Calu3 (cell line): ENCODE measurements around the gene SERAC1. TPM values are rescaled to one million over a fixed set of nuclear protein-coding genes. Genes with fewer than 3 reads are reported as not detected.
"Not testable (repeated sequence)": the region's sequence is repeated elsewhere in the genome, so short reads cannot be mapped to it uniquely, and the experiment has no call there.

Experiments
- BruUV-seq: library from RNA; stranded (reverse); fragments of 400-500 nt; replicated peaks from 2 replicates; lab custom pipeline; 2021; lab: Mats Ljungman, UMichigan
- CTCF ChIA-PET: fragments of 300-600 bp; sonication (Branson Sonifier 250); formaldehyde crosslinking; loops from one replicate; lab custom pipeline; 2022; ENCODE audit warnings: antibody characterized with exemption; lab: Charles Lee
- DNase-seq: peaks from one replicate; pipeline ENCODE4 v3.0.0; 2022
- H3K27ac Mint-ChIP-seq: one replicate; pipeline ENCODE4 v1.8.0; 2022; ENCODE audit warnings: mixed read lengths; ENCODE audit not compliant: unreplicated experiment
- H3K27me3 Mint-ChIP-seq: one replicate; pipeline ENCODE4 v1.8.0; 2022; ENCODE audit warnings: mixed read lengths; ENCODE audit not compliant: unreplicated experiment
- H3K36me3 Mint-ChIP-seq: one replicate; pipeline ENCODE4 v1.8.0; 2022; ENCODE audit warnings: mild to moderate bottlenecking, moderate library complexity, mixed read lengths; ENCODE audit not compliant: insufficient read depth, unreplicated experiment
- H3K4me1 Mint-ChIP-seq: one replicate; pipeline ENCODE4 v1.8.0; 2022; ENCODE audit warnings: mild to moderate bottlenecking, low read depth, mixed read lengths; ENCODE audit not compliant: unreplicated experiment
- H3K4me3 Mint-ChIP-seq: one replicate; pipeline ENCODE4 v1.8.0; 2022; ENCODE audit warnings: mild to moderate bottlenecking, low read depth, moderate library complexity, mixed read lengths; ENCODE audit not compliant: unreplicated experiment
- H3K9me3 Mint-ChIP-seq: one replicate; pipeline ENCODE4 v1.8.0; 2022; ENCODE audit warnings: low read depth, mixed read lengths; ENCODE audit not compliant: unreplicated experiment
- intact Hi-C: fragments of 100-400 bp; cut with micrococcal nuclease; formaldehyde crosslinking; loops from one replicate; pipeline ENCODE4 v1.10.0; 2022; ENCODE audit not compliant: unreplicated experiment
- total RNA-seq: library from RNA; stranded (reverse); gene quantifications from 2 replicates; pipeline ENCODE4 v1.2.3, GENCODE V29; 2022
- TF ChIP-seq, protein P1 (sequence below): fragments of 200-600 bp; IDR thresholded peaks from one replicate; pipeline ENCODE4 v1.8.0; 2022; ENCODE audit warnings: antibody characterized with exemption; ENCODE audit not compliant: unreplicated experiment

Gene SERAC1
- total RNA-seq, 1 experiment from 2014 or later: 5.5 TPM

DNA sequence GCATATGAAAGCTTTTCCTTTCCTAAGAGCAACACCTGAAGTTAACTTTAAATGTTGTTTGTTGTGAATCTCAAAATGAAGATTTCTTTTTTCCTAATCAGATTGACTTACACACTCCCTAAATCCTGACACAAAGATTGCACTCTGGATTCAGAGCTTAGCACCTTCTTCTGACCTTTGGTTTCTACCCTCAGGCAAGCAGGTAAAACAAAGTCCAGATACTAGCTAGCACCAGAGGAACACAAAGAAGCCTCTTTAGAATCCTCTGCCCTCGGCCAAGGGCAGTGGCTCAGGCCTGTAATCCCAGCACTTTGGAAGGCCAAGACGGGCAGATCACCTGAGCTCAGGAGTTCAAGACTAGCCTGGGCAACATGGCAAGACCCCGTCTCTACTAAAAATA is 14.5 kb downstream of the SERAC1 start:
- Mint-ChIP-seq H3K27me3 (no peaks in the 10 kb centered on the region), H3K36me3 (no peaks in the 10 kb centered on the region), H3K4me3 (no peak overlapping the region), H3K9me3 (no peaks in the 10 kb centered on the region), H3K27ac (no peak overlapping the region), H3K4me1 (no peaks in the 10 kb centered on the region)
- TF ChIP-seq, protein P1, sequence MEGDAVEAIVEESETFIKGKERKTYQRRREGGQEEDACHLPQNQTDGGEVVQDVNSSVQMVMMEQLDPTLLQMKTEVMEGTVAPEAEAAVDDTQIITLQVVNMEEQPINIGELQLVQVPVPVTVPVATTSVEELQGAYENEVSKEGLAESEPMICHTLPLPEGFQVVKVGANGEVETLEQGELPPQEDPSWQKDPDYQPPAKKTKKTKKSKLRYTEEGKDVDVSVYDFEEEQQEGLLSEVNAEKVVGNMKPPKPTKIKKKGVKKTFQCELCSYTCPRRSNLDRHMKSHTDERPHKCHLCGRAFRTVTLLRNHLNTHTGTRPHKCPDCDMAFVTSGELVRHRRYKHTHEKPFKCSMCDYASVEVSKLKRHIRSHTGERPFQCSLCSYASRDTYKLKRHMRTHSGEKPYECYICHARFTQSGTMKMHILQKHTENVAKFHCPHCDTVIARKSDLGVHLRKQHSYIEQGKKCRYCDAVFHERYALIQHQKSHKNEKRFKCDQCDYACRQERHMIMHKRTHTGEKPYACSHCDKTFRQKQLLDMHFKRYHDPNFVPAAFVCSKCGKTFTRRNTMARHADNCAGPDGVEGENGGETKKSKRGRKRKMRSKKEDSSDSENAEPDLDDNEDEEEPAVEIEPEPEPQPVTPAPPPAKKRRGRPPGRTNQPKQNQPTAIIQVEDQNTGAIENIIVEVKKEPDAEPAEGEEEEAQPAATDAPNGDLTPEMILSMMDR: no peak
- CTCF ChIA-PET: interaction anchor here (0.7 kb wide), 2 partner anchors 406 to 982 kb away, joined by 5 to 7 read pairs; no protein-coding TSS in a partner anchor
- BruUV-seq: no TSS peak
- intact Hi-C loops: no loop called here
- no peak for DNase-seq

DNA sequence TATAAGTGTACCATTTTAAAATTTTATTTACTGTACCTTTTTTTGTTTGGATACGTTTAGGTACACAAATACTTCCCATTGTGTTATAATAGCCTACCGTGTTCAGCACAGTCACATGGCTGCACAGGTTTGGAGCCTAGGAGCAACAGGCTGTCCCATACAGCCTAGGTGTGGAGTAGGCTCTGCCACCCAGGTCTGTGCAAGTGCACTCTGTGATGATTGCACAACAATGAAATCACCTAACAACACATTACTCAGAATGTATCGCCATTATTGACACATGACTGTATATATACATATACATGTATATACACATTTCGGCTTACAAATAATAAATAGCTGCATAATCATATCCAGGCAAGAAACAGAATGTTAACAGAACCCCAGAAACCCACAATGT is 15.4 kb downstream of the SERAC1 start:
- TF ChIP-seq, protein P1: no peak
- Mint-ChIP-seq H3K27me3 (no peaks in the 10 kb centered on the region), H3K9me3 (no peaks in the 10 kb centered on the region), H3K36me3 (no peaks in the 10 kb centered on the region), H3K4me3 (no peak overlapping the region), H3K4me1 (no peaks in the 10 kb centered on the region), H3K27ac (no peak overlapping the region)
- DNase-seq: no peak
- CTCF ChIA-PET: interaction anchor here (0.6 kb wide), 1 partner anchor 9 kb away, joined by 3 read pairs; no protein-coding TSS in a partner anchor
- no TSS peak for BruUV-seq
- intact Hi-C loops: no loop called here

DNA sequence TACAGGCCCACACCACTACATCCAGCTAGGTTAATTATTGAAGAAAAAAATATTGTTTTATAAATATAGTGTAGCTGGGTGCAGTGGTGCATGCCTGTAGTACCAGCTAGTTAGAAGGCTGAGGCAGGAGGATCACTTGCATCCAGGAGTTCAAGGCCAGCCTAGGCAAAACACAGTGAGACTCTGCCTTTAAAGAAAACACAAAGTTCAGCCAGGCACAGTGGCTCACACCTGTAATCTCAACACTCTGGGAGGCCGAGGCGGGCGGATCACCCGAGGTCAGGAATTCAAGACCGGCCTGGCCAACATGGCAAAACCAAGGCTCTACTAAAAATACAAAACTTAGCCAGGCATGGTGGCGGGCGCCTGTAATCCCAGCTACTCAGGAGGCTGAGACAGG is 16.0 kb downstream of the SERAC1 start:
- H3K27me3 Mint-ChIP-seq, H3K4me1 Mint-ChIP-seq, CTCF ChIA-PET, H3K9me3 Mint-ChIP-seq, DNase-seq, H3K4me3 Mint-ChIP-seq, BruUV-seq, H3K27ac Mint-ChIP-seq, intact Hi-C loops, H3K36me3 Mint-ChIP-seq: not testable (repeated sequence)

DNA sequence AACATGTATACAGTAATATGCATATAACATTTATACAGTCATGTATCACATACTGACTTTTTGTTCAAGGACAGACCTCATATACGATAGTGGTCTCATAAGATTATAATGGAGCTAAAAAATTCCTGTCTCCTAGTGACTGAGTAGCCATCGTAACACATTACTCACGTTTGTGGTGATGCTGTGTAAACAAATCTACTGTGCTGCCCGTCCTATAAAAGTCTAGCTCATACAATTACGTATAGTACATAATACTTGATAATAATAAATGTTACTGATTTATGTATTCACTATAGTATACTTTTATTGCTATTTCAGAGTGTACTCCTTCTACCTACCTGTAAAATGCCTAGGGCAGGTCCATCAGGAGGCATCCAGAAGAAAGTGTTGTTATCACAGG is 17.4 kb downstream of the SERAC1 start:
- H3K9me3 Mint-ChIP-seq: no peaks in the 10 kb centered on the region
- no peak for DNase-seq
- H3K27ac Mint-ChIP-seq: no peak overlapping the region
- intact Hi-C loops: no loop called here
- BruUV-seq: no TSS peak
- CTCF ChIA-PET: no interaction called here
- TF ChIP-seq, protein P1: no peak
- H3K4me1 Mint-ChIP-seq: no peaks in the 10 kb centered on the region
- H3K4me3 Mint-ChIP-seq: no peak overlapping the region
- H3K36me3 Mint-ChIP-seq: no peaks in the 10 kb centered on the region
- H3K27me3 Mint-ChIP-seq: no peaks in the 10 kb centered on the region

DNA sequence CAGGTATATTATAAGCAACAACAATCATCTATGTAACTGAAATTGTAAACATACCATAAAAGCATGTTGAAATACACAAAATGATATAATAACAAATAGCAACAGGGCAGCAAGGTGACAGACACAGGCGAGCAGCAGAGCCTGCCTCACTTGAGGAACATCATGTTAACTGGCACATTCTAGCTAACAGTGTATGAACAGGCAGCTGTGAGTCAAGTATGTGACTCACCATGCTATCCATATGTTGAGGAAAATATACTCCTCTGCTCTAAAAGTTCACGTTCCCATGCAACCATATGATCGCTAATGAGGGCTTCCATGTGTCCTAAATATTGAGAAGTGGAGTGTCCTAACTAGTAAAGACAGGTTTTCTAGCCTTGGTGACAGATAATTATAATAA is 18.4 kb downstream of the SERAC1 start:
- no TSS peak for BruUV-seq
- intact Hi-C loops: no loop called here

More for the DNA sequence above, 18.4 kb downstream of the SERAC1 start:
- Mint-ChIP-seq H3K4me1 (no peaks in the 10 kb centered on the region), H3K9me3 (no peaks in the 10 kb centered on the region), H3K36me3 (no peaks in the 10 kb centered on the region), H3K4me3 (no peak overlapping the region), H3K27me3 (no peaks in the 10 kb centered on the region), H3K27ac (no peak overlapping the region)
- no peak for DNase-seq
- TF ChIP-seq, protein P1: no peak
- CTCF ChIA-PET: no interaction called here
